Measurements from ENCODE around the gene CCNY. TPM values are rescaled to one million over a fixed set of nuclear protein-coding genes. Genes with fewer than 3 reads are reported as not detected.

The CCNY gene
- total RNA-seq, 1 donor from 2014 or later, result 73.6 TPM

DNA sequence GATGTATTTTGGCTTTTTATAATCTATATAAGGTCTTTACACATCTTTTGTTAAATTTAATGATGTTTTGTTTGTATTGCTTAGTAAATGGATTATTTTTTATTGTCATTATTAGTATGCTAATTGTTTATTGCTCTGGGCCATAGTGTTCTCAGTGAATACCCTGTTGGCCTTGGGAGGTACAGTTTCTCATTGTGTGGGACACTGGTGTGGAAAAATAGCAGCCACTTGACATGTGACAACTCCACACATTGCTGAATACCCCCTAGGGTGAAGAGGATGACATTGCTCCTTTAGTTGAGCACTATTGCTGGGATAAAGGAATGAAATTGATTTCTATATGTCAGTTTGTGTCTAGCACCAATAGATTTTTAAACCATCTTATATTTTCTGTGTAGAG is 130.9 kb downstream of the CCNY start:
- no peak for DNase-seq (ENCODE audit: extremely low read depth, low read depth, low spot score)

DNA sequence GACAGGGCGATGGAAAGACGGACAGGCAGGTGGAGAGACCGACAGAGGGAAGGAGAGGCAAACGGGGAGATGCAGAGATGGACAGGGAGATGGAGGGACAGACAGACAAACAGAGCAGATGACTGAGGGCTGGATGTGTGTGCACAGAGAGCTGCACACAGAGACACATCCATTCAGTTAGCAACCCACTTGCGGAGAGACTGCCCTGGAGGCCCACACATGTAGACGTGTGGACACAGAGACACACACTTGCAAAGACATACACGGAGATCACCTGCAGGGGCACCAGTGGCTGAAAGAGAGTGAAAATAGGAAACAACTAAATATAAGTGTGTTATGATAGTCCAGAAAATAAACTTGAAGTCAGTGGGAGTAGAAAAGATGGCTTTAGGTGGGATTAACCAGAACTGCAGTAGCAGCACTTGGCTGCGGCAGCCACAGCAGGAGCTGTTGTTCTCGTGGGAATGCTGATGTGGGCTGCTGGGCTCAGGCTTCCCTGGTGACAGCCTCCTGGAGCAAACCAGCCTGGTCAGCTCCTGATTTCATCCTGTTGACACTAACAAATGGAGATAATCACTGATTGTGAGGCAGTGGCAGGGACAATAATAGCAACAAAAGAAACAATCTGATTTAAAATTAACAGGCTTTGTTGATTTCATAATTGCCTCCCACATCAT is 134.1 kb downstream of the CCNY start:
- DNase-seq (ENCODE audit: extremely low read depth, low read depth, low spot score), result no peak

DNA sequence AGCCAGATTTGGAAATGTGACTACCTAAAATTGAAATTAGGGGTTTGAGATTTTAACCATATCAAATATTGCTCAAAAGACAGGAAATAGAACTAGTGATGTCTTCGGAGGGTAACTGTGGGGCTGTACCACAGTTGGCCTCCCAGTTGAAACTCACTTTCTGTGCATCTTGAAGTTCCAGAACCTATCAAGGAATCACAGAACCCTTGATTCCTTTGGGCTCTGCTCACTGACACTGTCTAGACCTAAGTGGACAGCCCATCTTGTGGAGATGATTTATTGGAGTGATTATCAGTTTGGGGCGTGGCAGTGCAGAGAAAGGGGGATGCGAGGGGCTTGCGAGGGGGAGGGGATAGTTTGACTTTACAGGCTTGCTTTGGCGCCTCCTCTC is 134.6 kb downstream of the CCNY start:
- no peak for DNase-seq (ENCODE audit: extremely low read depth, low read depth, low spot score)

DNA sequence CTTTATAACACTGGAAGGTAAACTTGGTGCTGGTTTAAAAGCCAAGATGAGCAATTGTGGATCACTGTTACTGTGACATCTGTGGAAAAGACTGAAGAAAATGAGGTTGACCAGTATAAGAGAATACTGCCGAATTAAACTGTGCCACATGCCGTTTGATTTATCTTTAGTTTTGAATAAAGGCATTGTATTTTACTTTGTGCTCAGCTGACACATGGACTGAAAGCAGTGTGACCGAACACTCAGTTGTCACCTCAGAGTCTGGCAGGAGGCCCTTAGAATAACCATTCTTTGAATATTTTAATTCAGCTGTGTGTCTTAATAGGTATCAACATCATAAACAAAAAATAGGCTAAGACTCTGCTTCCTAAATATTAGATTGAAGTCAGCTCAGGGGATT is 135.1 kb downstream of the CCNY start:
- DNase-seq (ENCODE audit: extremely low read depth, low read depth, low spot score), result no peak

DNA sequence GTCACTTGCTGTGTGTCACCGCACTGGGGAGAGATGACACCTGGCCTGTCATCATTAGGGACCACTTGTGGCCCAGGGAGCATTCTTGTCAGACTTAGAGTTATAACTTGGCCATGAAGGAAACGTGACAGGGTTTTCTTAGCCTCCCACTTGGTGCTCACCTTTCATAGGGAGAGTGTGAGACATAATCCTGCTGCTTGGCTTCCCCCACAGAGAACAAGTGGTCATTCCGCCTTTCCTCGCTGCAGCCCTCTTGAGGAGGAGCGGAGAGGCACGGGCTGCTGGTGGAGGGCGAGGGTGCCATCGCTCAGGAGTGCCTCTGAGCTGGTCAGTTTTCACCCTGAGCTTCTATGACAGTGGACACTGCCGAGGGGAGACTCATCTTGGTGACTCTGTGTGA is 143.8 kb downstream of the CCNY start:
- no peak for DNase-seq (ENCODE audit: extremely low read depth, low read depth, low spot score)

DNA sequence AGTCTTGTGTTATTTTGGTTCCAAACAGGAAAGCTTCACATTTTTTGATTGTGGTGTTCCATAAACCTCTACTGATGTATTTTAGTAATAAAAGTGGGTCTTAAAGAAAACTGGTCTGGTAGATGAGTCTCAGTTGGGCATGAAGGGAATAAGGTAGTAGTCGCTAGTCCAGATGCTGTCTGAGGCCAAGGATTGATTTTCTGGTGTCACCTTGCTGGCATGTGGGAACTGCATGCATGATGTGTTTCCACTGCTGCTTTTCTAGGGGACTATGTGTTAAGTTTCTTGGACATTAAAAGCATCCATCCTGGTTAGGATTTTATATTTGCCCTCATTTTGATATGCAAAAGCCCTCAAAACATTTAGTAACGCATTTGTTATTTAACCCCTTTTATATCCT is 145.1 kb downstream of the CCNY start:
- DNase-seq (ENCODE audit: extremely low read depth, low read depth, low spot score), result no peak

DNA sequence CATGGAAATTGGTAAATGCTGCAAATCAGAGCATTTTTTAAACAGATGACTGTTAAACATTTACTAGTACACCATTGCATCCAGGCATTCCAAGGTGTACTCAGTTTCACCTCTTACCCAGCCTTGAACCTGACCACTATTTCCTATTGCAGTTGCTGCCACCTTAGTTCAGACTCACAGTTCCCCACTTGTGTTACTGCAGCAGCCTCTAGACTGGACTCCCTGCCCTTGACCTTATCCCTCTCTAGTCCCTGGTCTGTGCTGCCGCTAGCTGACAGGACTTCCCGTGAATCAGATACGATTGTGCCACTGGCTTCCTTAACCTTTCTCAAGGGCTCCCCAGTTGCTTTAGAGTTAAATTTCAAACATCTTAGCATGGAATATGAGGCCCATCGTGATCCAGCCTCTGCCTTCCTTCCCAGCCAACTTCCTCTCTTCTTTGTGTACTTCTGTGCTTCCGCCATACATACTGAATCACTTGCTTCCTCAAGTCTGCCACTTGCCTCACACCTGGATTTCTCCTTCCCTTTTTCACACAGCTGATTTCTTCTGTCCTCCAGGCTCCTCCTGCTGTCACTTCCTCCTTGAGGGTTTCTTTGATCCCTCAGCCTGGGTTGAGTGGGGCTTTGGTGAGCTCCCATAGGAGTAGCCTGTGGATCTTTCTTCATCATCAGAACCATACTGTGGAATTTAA is 150.1 kb downstream of the CCNY start:
- DNase-seq (ENCODE audit: extremely low read depth, low read depth, low spot score), result no peak

DNA sequence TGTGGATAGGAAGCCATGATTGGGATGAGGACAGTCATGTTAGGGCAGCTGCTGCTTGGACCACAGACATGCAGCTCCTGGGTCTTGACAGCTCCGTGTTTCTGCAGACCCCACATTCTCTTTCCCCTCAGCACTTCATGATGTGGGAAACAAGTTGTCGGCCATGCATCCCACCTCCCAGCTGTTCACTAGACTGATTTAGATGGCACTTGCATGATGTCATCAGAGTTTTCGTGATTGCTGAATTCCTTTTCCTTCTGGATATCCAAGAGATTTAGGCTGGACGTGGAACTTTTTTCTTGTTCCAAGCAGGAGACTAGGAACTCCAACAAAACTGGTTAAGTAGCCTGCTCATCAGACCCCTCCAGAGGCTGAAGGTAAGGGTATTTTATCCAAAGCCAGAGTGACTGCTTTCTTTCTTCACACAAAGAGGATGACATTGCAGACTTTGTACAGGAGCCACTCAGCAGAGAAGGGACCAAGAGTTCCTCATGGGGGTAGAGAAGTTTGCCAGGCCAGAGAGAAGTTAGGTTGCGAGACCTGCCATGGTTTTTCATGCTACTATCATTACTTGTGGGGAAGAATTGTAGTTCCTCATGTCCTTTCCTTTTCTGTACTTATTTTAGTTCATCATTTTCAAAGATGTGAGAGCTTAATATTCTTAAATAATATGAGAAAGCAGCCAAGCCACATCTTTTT is 151.2 kb downstream of the CCNY start:
- no peak for DNase-seq (ENCODE audit: extremely low read depth, low read depth, low spot score)

DNA sequence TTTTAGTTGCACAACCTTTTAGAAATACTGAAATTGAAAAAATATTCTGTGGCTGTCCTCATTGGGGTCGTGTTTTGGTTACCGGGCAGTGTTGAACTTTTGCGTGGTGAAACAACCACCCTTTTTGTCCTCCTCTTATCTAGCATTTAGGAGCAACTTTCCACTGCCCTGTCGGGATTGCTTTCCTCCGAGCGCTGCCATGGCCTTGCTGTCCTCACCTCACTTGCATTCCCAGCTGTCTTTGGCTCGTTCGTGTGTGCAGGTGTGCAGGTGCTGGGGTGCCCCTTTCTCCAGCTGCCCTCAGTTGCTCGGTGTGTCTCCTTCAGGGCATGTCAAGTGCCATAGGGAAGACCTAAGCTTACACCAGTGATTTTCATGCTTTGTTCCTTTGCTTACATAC is 151.9 kb downstream of the CCNY start:
- DNase-seq (ENCODE audit: extremely low read depth, low read depth, low spot score), result no peak

DNA sequence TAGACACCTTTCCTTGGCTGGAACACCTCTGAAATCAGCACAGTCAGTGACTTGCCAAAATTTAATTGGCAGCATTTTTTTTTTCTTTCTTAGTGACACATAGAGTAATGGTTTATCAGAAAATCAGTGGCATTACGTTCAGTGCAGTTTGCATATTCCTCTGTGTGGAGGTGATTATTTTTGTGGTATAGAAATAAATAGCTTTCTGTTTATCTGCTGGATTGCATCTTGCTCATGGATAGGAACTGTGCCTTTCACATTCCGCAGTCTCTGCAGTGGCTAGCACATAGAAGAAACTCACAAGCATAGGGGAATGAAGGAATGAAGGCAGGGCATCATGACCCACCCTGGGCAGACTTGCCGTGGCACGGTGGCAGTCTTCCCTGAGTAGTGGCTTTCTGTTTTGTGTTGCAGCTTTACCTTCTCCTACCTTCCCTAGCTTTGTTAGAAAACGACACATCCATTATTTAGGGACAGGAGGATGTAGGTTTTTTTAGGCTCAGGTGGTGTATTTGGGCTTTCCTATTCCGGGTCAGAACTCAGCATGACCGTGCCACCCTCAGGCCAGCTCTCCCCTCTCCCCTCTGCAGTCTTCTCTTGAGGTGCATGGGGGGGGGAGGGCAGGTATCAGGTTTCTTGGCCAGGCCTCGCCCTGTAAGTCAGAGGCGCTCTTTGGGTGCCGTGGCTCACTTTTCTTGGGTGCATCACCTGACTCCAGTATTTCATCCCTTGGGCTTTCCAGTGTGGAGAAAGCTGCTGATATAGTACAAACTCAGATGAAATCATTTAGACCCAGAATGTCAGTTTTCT is 156.3 kb downstream of the CCNY start:
- DNase-seq (ENCODE audit: extremely low read depth, low read depth, low spot score), result no peak

DNA sequence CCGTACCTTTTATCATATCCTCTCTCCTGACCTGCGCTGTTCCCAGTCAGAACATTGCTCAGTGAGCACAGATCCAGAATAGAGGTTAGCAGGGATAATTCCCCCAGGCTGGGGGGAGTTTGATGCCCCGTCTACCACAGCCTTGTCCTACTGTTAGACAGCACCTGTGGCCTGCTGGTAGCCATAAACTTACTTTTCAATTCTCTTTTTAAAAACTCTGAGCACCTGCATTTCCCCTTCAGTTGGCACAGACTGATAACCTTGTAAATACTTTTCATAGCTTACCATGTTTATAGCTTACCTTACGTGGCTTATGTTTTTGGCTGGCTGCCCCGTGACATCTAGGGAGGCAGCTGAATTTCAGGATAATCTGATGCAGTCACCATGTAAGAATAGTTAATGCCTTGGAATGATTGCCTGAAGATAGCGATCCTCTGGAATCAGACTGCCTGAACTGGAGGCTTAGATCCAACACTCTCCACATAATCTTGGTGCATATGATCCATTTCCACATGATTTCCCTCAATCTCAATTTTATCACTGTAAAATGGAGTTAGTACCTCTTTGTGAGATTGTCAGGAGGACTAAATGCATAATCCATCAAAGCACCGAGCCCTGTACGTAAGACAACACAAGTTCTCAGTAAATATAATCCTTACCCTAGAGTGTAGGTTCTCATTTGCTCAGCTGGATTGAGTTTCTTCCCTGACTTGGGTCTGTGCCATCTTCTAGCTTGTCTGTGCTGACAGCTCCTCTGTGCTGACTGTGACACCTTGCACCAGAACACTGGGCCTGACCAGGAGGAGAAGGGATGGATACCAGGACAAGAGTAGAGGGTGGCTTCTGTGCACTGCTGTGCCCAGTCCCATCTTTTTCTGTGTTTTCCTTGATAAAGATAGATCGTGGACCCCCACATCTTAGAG is 157.1 kb downstream of the CCNY start:
- no peak for DNase-seq (ENCODE audit: extremely low read depth, low read depth, low spot score)

DNA sequence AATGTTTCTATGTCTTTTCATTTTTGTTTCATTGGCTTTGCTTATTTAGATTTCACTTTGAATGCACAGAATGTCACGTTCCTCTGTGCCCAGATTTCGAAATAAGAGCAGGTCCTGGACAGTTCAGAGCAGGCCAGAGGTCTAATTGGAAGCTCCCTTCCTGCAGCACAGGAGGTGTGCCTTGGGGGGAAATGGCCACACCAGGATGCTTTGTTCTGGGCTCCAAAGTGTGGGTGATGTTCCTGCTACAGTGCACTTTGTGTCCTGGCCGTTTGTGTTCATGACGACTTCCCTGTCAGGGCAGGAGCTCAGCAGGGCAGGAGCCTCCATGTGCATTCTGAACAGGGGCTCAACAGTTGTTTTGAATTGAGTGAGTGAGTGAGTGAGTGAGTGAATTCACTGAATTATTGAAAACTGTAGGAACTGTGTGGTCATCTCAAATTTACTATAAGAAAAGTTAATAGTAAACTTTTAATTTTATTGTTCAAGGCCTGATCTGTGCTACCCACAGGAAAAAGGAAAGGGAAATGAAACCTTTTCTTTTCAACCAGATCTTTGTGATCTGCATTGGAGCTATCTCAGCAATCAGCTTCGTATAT is 159.3 kb downstream of the CCNY start:
- DNase-seq (ENCODE audit: extremely low read depth, low read depth, low spot score), result no peak

DNA sequence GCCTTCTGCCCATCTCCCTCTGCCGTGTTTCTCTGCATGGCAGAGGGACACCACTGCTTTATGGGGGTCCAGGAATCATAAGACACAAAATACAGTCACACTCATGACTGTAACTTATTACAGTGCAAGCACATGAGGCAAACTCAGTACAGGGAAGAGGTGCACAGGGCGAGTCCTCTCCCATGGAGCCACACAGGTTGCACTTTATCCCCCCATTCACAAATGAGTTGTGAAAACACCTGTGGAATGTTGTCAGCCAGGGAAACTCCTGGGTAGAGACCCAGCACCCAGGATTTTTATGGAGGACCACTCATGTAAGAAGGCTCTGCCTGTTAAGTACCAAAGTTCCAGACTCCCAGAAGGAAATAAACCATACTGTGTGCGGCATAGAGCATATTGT is 161.6 kb downstream of the CCNY start:
- no peak for DNase-seq (ENCODE audit: extremely low read depth, low read depth, low spot score)

DNA sequence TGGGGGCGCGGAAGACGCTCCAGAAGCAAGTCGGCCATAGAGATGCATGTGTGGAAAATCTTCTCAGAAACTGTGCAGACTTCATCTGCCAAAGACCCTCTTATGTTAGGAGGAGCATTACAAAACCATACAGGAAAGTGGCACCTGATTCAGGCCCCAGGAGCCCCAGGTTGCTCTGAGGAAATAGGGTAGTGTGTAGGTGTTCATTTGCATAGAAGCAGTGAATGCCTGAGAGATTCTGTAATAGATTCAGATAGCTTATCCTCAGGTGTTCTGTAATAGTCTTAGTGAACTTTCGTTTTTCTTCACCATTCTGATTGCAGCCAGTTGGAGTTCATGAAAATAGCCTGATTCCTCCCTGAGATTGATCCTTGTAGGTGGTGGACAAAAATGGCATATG is 162.4 kb downstream of the CCNY start:
- DNase-seq (ENCODE audit: extremely low read depth, low read depth, low spot score), result no peak

DNA sequence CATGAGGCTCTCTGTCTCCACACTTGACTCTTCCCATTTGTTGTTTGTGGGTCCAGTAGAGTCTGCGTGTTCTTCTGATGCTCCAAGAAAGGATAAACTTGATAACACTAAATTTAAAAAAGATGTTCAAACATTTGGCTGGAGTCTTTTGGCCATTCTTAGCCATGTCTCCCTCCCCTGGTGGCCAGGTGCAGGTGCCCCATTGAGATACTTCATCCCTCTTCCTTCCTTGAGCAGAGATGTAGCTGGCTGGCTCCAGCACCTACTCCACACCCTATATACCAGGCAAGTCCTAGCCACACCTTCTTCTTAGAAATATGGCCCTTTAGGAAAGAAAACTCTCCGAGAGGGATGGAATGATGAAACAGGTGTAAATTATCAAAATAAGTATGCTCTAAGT is 165.6 kb downstream of the CCNY start:
- DNase-seq (ENCODE audit: extremely low read depth, low read depth, low spot score), result no peak

DNA sequence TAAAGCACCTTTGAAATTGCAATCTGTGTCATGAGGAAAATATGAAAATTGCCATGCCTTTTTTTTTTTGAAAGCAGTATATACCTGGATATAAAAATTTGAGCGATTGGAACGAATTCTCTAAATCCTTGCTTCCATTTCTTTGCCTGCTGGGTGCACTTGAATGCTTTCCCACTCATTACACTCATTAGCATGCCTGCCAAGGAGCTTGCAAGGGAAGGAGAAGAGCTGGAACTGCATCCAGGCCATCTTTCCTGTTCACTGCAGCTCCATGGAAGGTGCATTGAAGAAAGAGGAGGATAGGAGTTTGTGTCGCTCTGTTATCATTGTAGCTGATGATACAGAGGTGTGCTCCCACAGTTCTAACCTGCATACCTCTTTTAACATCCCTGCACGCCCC is 166.4 kb downstream of the CCNY start:
- no peak for DNase-seq (ENCODE audit: extremely low read depth, low read depth, low spot score)

DNA sequence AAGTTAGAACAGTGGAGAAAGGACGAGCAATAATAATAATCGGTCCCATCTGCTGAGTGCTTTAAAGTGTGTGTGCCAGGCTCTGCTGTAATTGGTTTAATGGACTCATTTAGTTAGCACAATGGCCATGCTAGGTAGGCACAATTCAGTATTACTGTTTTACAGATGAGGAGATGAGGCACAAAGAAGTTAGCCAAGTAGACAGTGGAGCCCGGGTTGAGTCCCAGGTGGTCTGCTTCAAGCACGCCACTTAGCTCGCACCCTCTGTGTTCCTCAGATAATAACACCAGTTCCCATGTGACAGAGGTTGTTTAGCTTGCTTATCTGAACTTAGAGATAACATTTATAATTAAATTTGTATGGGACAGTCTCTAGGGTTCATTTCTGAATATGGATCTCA is 167.3 kb downstream of the CCNY start:
- no peak for DNase-seq (ENCODE audit: extremely low read depth, low read depth, low spot score)

DNA sequence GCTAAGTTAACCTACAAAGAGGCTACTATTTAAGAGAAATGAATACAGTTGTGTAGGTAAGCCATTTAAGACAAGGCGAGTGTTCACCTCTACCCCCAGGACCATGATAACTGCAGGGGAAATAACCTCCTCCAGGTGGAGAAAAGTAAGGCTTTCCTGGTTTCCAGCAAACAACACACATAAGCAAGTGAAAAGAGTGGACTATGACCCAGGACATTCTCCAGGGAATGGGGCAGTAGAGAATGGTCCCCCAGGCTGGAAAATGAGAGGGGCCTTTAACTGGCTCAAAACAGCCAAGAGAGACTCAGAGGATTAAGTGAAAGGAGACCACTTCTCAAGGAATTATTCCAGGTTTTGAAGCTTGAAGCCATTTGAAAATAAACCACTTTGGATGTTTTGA is 167.8 kb downstream of the CCNY start:
- DNase-seq (ENCODE audit: extremely low read depth, low read depth, low spot score), result no peak

DNA sequence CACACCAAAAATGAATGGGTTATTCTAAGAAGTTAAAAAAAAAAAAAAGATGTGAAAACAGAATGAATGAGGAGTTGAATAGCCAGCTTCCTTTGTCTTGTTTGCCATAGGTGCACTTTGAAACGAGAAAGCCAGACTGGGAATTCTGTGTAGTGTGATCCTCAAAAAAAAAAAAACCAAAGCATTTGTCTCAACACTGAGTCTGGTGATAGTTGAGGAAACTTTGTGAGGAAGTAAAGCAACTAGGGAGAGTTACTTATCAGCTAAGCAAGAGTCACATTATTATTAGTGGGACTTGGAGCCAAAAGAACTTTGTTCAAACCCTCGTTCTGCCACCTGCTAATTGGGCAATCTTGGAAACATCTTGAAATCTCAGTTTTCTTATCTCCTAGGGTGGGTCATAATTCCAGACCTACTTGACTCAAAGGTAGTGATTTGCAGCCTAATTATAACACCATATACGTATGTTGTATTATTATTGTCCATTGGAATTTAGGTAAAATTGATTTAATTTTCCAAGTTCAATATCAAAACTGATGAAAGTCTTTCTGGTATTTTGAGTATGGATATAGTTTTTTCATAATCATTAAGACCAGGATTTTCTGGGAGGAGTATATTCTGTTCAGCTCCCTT is 169.0 kb downstream of the CCNY start:
- no peak for DNase-seq (ENCODE audit: extremely low read depth, low read depth, low spot score)

Measured in glomerular endothelial cell (primary cell).